Transverse colon (tissue), 4 donors: Measurements from ENCODE around the gene CFAP69. TPM values are rescaled to one million over a fixed set of nuclear protein-coding genes. Genes with fewer than 3 reads are reported as not detected.

Experiments
- DNase-seq: peaks from one replicate; pipeline ENCODE4 v3.0.0-alpha.2; 2019
- H3K27ac ChIP-seq, 4 donors: fragments of 200-600 bp; sonication (generic); 2 replicates each; pipeline ENCODE4 v1.5.1; 2016 to 2018; ENCODE audit warnings: inconsistent platforms in 4 of 4
- H3K27me3 ChIP-seq: fragments of 200-600 bp; sonication (generic); 2 replicates; pipeline ENCODE4 v1.5.1; 2017; ENCODE audit warnings: inconsistent platforms
- H3K36me3 ChIP-seq, 4 donors: fragments of 200-600 bp; sonication (generic); 2 replicates each; pipeline ENCODE4 v1.5.1; 2017 to 2019; ENCODE audit warnings: inconsistent platforms in 4 of 4
- H3K4me1 ChIP-seq, 4 donors: fragments of 200-600 bp; sonication (generic); 2 replicates each; pipeline ENCODE4 v1.5.1; 2017 to 2020; ENCODE audit warnings: inconsistent platforms in 4 of 4
- H3K4me3 ChIP-seq, 4 donors: fragments of 200-600 bp; sonication (generic); 1 replicate in 1 of 4; 2 replicates in 3 of 4; pipeline versions ENCODE4 v1.5.1 to v1.6.1; 2017 to 2019; ENCODE audit warnings: inconsistent platforms in 4 of 4
- H3K9me3 ChIP-seq, 2 donors: fragments of 200-600 bp; sonication (generic); 2 replicates each; pipeline ENCODE4 v1.5.1; 2017 to 2019; ENCODE audit warnings: inconsistent platforms in 2 of 2
- EP300 ChIP-seq: sonication (generic); formaldehyde crosslinking; IDR thresholded peaks from one replicate; pipeline ENCODE4 v1.6.1; 2017; ENCODE audit warnings: antibody characterized with exemption, low read depth
- POLR2A ChIP-seq: fragments of 450-650 bp; IDR thresholded peaks from one replicate; pipeline ENCODE4 v1.6.1; 2016; ENCODE audit warnings: antibody characterized with exemption, mild to moderate bottlenecking, moderate library complexity
- POLR2AphosphoS5 ChIP-seq, 3 donors: sonication (generic); formaldehyde crosslinking; IDR thresholded peaks; one replicate each; pipeline ENCODE4 v1.6.1; 2016; ENCODE audit warnings: antibody characterized with exemption in 3 of 3
- in situ Hi-C, 4 donors: fragments of 200-750 bp; cut with MboI; loops; one replicate each; pipeline versions ENCODE4 v1.15.0 to v1.15.1; 2017; ENCODE audit warnings: low sequenced_read_pairs in 3 of 4, low pct_ligation_motif_present in 1 of 4, low pct_unique_long_range_greater_than_20kb in 1 of 4
- intact Hi-C: fragments of 100-400 bp; cut with DNase I; formaldehyde crosslinking; loops from one replicate; pipeline ENCODE4 v1.15.1; 2023; ENCODE audit warnings: low total_unique reads
- small RNA-seq, 4 donors: library from RNA; depleted of rRNA; stranded (forward); fragments of <200 nt; gene quantifications; one replicate each; pipeline ENCODE3, GENCODE V24; 2016
- total RNA-seq, 4 donors: library from RNA; depleted of rRNA; stranded (reverse); fragments of >200 nt; gene quantifications; one replicate each; pipeline ENCODE4 v1.1.0, GENCODE V29; 2016
- TF ChIP-seq, protein P1 (sequence below), 5 experiments: fragments of 200-600 bp in 3 of 5; fragments of 450-650 bp in 2 of 5; sonication (generic) in 3 of 5; IDR thresholded peaks; 1 replicate in 2 of 5; 2 replicates in 3 of 5; pipeline ENCODE4 v1.5.1; 2016 to 2017; ENCODE audit warnings: antibody characterized with exemption in 5 of 5, inconsistent platforms in 3 of 5, mild to moderate bottlenecking in 2 of 5, moderate library complexity in 1 of 5

Gene CFAP69
- total RNA-seq, 4 donors from 2014 or later: 1.4 to 6.8 (median 4.5) TPM

GRCh38 chr7:90351987-90352386, 107.0 kb downstream of the CFAP69 start:
- H3K27ac ChIP-seq: no peak overlapping the region
- in situ Hi-C loops (no loop called here), intact Hi-C loops (no loop called here)
- TF ChIP-seq POLR2A: no peak
- TF ChIP-seq, protein P1, sequence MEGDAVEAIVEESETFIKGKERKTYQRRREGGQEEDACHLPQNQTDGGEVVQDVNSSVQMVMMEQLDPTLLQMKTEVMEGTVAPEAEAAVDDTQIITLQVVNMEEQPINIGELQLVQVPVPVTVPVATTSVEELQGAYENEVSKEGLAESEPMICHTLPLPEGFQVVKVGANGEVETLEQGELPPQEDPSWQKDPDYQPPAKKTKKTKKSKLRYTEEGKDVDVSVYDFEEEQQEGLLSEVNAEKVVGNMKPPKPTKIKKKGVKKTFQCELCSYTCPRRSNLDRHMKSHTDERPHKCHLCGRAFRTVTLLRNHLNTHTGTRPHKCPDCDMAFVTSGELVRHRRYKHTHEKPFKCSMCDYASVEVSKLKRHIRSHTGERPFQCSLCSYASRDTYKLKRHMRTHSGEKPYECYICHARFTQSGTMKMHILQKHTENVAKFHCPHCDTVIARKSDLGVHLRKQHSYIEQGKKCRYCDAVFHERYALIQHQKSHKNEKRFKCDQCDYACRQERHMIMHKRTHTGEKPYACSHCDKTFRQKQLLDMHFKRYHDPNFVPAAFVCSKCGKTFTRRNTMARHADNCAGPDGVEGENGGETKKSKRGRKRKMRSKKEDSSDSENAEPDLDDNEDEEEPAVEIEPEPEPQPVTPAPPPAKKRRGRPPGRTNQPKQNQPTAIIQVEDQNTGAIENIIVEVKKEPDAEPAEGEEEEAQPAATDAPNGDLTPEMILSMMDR (IDR thresholded peaks at IDR 0.05): no peak
- TF ChIP-seq EP300: no peak
- no peak for TF ChIP-seq POLR2AphosphoS5 (IDR thresholded peaks at IDR 0.05)
- H3K4me3 ChIP-seq: no peak overlapping the region
- no peaks in the 10 kb centered on the region for H3K27me3 ChIP-seq
- DNase-seq: no peak
- peaks cover 6 to 12% (median 8%) of the 10 kb centered on the region in 4 donors for H3K4me1 ChIP-seq
- no peaks in the 10 kb centered on the region for H3K9me3 ChIP-seq
- peaks cover 0 to 35% (median 10%) of the 10 kb centered on the region in 4 donors for H3K36me3 ChIP-seq

Small RNAs within 50 kb of the gene (small RNA-seq; reads per million reads assigned to genes)
- gene RF00019: 0 reads per million in 4 donors

Other genes with a start within 250 kb of the CFAP69 start
- gene STEAP1, start 90.7 kb upstream of the CFAP69 start, total RNA-seq: 10 to 100 TPM in 2 of 4 donors, 1 to 10 TPM in 2; 4.1 to 36.4 (median 18.6) TPM
- 10 to 100 TPM in 3 of 4 donors, 1 to 10 TPM in 1; 9.2 to 42.9 (median 27.9) TPM for gene STEAP2, start 33.4 kb upstream of the CFAP69 start, total RNA-seq
- gene FAM237B, start 76.1 kb downstream of the CFAP69 start, total RNA-seq: not detected
- 10 to 100 TPM in 3 of 4 donors, 1 to 10 TPM in 1; 1.5 to 71.0 (median 19.6) TPM for gene GTPBP10, start 101.5 kb downstream of the CFAP69 start, total RNA-seq
- 10 to 100 TPM in 3 of 4 donors, 1 to 10 TPM in 1; 4.2 to 42.2 (median 33.6) TPM for gene CLDN12, start 158.3 kb downstream of the CFAP69 start, total RNA-seq
- not detected for gene PTTG1IP2, start 224.5 kb downstream of the CFAP69 start, total RNA-seq